NCI-H345 treated with DMSO at 0.1 percent for 48 hours (cell line): Measurements from ENCODE around the gene UBQLNL.

Experiments used
- DNase-seq: peaks from one replicate; lab custom pipeline; 2025; ENCODE audit not compliant: unreplicated experiment; lab: John Stamatoyannopoulos, UW

Gene UBQLNL

DNA sequence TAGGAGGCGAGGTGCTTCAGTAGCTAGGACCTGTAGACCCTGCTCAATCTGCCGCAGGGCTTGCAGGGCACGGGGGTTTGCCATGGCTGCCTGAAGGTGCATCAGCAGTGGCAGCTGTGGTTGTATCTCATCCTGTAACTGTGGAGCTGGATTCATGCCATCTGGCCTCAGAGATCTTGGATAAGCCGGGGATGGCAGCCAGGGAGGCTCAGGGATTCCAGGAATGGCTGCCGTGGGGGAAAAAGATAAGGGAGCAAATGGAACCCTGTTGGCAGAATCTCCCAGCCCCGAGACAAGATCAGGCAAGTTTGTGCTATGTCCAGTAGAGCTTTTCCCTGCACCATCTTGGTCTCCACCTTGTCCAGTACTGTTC lies 8.6 kb downstream of the UBQLNL start:
- DNase-seq = no peak

DNA sequence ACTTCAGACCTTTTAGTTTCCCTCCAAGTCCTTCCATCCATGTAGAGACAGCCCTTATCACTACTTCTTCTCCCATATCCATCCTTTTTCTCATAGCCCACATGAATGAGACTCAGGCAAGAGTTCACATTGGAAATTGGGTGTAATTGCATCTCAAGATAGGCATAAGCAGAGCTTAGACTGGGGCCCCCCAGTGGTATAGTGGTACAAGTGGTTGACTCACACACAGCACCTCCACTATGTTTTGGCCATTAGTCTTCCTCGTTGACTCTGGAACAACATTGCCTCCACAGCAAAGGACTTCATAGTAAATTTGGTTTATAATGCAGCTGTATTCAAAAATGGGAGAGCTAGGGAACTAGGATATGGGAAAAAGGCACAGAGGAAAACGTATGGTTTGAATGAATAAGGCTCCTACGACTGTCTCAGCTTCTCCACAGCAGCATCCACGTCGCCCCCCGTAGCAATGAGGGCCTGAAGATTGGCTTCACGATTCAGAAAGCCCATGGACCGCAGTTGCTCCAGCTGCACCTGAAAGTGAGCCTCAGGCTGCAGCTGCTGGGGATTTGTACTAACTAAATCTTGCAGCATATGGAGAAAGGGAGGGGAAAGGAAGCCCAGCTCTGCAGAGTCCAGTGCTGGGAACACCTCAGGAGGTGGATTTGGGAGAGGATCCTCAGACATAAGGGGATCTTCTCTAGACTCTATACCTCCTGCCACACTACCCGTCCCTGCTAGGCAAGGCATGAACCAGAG lies 9.1 kb downstream of the UBQLNL start:
- DNase-seq = no peak

DNA sequence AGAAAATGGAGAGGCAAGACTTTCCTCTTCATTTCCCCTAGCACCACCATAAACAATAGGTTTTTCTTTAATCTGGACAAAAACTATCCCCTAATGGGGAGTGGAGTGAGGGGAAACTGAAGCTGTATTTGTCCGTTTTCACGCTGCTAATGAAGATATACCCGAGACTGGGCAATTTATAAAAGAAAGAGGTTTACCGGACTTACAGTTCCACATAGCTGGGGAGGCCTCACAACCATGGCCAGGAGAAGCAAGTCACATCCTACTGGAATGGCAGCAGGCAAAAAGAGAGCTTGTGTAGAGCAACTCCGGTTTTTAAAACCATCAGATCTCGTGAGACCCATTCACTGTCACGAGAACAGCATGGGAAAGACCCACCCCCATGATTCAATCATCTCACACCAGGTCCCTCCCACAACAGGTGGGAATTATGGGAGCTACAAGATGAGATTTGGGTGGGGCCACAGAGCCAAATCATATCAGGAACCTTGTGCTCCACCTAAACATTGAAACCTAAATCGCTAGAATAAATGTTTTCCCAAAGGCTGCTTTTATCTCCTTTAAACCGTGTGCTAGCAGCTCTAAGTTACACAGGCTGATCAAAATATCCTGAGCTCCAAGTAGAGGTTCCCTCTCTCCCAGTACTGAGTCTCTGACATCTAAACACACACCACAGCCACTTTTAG lies 11.0 kb downstream of the UBQLNL start:
- DNase-seq = no peak

DNA sequence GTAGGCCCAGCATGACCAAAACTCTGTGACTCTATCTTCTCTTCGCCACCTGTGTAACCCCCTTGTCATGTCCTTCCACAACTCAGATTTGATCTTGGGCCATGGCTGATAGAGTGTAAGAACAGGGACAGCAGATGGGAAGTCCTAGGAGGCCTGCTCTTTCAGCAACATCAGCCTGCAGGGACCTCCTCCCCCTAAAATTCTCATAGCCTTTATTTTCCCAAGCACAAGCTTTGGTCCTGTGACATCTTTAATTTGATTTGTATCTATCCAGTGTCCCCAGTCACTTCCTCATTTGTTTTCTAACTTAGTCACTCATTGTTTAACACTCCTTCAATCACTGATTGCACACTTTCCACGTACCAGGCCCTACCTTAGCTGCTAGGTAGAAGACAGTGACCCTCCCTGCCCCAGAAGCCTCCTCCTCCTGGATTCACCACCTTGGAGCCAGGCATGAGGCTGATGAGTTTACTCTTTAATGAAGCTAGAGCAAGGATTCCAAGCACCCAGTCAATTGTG lies 12.0 kb downstream of the UBQLNL start:
- DNase-seq = no peak

DNA sequence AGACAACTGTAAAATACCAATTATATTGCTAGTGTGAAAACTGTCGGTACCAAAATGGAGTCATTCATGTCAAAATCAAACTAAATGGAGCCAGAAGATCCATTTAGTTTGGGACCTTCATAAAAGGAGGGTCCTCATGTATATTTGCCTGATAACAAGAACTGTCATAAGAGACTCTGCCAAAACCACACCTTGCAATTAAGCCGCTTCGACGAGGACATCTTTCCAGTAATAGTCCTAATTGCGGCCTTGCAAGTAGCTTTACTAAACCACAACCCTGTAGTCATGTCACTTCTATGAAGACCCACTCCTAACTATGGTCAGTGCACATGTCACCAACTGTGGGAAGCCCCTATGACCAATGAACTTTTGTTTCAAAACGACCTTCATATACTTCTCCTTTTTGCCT lies 16.1 kb downstream of the UBQLNL start:
- DNase-seq = no peak

DNA sequence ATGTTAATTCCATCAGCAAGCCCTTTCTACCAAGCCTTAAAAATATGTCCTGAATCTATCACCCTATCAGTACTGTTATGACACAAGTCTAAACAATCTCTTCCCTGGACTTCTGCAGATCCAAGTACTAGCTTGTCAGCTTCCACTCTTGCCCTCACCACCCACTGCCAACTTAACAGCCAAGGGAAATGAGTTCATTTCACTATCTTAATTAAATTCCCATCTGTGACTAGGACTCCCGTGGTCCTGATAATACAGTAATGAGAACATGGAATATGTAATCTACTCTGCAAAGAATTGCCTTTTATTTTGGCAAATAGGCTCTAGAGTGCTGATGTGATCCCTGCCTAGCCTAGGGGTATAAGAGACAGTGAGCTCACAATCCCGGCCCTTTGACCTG lies 16.8 kb downstream of the UBQLNL start:
- no peak for DNase-seq

DNA sequence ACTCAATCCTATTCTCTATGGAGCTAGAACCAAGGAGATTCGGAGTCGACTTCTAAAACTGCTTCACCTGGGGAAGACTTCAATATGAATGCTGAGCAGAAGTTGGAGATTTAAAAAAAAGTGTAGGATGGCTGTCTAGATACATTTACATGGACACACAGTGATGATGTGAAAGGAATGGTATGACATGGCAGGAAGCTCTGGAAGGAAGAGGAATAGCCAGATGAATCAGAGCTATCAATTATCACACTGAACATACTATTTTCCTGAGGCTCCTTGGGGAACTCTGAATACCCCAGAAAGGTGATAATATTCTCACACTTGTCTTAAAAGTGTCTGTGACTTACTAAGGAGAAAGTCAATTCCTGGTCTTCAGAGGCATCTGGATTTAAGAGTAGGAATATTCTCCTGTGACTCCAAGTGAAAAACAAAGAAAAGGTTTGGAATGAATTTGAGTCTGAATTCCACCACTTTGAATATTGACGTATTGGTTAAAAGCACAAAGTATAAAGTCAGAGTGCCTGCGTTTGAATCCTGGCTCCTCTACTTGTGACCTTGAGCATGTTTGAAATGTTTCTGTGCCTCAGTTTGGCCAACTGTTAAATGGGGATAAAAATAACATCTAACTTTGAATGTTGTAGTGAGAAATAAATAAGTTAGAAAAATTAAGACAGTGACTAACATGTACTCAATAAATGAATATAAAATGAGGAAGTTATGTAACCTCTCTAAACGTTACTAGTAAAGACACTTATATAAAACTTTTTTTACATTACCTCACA lies 26.7 kb downstream of the UBQLNL start:
- no peak for DNase-seq

DNA sequence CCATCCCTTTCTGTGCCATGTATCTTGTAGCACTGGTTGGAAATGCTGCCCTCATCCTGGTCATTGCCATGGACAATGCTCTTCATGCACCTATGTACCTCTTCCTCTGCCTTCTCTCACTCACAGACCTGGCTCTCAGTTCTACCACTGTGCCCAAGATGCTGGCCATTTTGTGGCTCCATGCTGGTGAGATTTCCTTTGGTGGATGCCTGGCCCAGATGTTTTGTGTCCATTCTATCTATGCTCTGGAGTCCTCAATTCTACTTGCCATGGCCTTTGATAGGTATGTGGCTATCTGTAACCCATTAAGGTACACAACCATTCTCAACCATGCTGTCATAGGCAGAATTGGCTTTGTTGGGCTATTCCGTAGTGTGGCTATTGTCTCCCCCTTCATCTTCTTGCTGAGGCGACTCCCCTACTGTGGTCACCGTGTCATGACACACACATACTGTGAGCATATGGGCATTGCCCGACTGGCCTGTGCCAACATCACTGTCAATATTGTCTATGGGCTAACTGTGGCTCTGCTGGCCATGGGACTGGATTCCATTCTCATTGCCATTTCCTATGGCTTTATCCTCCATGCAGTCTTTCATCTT lies 27.6 kb downstream of the UBQLNL start:
- DNase-seq = no peak

DNA sequence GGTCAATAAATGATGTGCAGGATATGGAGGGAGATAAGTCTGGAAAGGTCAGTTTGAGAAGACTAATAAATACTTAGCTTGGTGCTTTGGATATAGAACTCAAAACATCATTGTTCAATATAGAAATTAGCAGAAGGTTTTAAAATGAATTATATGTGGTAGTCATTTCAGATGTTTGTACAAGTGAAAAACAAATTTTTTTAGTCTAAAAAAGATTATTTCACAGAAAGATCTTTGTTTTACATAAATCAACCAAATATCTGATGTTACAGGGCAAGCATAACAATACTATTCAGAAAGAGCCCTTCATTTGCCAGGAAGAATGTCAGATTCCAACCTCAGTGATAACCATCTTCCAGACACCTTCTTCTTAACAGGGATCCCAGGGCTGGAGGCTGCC lies 28.1 kb downstream of the UBQLNL start, which contains the start of gene OR52D1:
Gene OR52D1 (plus strand): TSS at position 301 of the 400 bp plus-strand sequence. CDS start 22 bp downstream, at position 323.
- no peak for DNase-seq

DNA sequence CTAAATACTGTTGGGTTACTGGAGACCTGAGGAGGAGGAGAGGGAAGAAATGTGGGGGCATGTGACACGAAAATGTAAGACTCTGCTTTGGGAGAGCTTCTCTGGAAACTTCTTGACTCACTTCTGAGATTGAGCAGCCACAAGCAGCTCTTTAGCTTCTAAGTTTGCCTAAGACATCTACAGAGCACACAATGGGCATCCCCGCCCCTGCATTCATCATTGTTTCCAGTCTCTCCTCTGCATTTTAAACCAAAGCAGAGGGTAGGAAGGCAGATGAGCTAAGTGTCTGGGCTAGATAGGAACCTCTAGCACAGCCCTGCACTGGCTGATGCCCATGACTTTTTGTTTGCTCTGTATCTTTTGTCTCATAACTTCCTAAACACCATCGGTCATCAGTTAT lies 30.1 kb downstream of the UBQLNL start:
- DNase-seq = no peak

DNA sequence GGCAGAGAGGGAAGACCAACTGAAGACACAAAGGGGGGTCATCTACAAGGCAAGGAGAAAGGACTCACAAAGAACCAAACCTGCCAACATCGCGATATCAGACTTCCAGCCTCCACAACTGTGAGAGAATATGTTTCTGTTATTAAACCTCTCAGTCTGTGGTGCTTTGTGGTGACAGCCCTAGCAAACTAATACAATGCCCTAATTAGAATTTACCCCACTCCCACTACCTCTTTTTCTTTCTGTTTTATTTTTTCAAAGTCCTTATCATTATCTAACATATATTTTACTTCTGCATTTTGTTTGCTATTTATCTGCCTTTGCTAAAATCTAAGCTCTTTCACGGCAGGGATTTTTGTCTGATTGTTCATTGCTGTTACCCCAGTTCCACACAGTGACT lies 30.5 kb downstream of the UBQLNL start:
- no peak for DNase-seq

DNA sequence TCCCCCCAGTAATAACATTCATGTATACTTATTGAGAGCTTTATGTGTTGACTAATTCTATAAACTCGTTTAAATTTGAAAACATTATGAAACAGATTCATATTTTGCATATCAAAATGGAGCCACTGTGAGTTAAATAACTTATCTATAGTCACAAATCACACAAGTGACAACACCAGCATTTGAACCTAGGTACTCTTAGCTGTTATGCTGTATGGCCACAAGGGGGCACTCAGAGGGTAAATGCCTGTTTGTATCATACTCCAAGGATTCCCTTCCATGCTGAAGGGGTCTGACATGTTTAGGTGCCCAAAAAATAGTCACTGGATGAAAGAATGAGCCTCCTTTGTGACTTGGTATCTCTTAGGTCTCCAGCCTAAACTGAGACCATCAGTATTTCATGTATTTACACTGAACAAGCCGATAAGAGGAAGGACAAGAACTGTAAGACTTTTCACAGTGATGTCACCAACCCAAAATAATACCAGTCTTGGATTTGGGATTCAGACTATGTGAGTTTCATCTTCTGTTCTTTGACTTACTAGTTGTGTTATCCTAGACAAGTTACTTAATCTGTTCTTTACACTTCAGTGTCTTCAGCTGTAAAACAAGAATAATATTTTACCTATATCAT lies 40.2 kb downstream of the UBQLNL start:
- DNase-seq = peak; percentile 34

DNA sequence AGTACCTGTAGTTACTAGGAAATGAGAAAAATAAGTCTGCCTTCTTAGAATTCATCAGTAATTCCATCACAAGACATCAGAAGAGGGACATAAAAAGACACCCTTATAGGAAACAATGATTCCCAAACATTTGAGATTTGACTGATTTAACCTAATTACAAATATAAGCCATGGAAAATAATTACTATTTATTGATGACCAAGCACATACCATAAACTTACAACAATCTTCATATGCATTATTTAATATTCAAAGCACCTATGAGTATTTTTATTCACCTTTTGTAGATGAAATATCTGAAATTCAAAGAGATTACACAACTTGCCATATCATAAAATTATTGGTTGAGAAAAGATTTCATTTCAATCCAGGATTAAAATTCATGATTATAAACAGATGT lies 42.6 kb downstream of the UBQLNL start:
- no peak for DNase-seq

DNA sequence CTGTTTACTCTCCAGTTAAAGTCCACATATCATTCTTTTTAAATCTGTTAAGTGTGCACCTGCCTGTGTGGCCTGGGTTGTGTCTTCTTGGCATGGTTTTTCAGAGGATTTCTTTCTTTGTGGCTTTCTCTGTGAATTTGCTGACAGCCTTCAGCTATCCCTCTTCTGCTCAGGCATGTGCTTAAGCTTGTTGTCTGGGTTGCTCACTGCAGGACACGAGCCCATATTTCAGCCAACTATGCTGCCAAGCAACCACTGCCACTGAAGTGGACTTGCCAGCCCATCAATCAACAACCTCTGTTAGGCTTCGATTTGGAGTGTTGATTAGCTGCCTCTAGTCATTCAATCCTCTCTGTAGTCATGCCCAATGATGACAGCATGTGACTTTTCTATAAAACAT lies 49.0 kb downstream of the UBQLNL start:
- DNase-seq = no peak
